ENCODE measurements around the gene COQ4.
"Not testable (repeated sequence)": the region's sequence is repeated elsewhere in the genome, so short reads cannot be mapped to it uniquely, and the experiment has no call there.

COQ4 gene

GRCh38 chr9:128322404-128323211, at the start of gene COQ4, which contains the start of gene TRUB2:
TSS of gene COQ4 (plus strand) at chr9:128322839. CDS start at chr9:128322859, 20 bp downstream.
TSS of gene TRUB2 (minus strand) at chr9:128322447. CDS start at chr9:128322408, 39 bp downstream.
- peak; percentile 95 for DNase-seq (ENCODE audit: low spot score)

GRCh38 chr9:128274245-128274644, 48.4 kb upstream of the COQ4 start:
- DNase-seq (ENCODE audit: low spot score) = no peak

DNA sequence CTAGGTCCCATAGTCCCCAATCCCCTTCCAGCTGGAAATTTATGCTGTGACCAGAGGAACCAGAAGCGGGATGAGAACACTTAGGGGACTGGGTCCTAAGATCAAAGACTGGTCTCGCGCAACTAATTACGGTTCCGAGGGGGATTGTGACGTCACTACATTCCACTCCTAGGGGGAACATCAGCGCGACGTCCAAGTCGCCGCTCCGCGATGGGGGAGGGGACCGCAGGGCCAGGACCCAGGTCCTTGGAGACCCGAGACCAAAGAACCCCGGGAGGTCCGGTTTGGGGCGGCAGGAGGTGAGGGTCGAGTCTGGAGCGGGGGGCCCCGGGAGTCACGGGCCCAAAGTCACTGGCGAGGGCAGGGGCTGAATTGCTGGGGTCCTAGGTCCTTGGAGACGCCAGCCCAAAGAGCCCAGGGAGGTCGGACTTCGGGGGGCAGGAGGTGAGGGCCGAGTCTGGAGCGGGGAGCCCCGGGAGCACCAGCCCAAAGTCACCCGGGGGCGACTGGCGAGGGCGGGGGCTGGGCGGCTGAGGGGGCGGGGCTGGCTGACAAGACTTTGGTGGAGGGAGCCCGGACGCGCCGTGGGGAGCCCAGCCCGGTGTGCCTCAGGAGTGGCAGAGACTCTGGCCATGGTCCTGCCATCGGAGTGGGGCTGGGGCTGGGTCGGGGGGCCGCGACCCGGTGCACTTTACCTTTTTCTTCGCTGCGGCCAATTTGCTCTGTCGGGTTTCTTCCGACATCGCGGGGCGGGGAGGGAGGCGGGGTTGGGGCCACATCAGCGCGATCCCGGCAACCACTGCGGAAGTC, 47.2 kb upstream of the COQ4 start, which contains the start of gene GOLGA2:
GOLGA2 (minus strand) TSS at position 810 of the 810 bp plus-strand sequence; CDS start at position 779, 31 bp downstream.
- peak; percentile 8 for DNase-seq (ENCODE audit: low spot score)

DNA sequence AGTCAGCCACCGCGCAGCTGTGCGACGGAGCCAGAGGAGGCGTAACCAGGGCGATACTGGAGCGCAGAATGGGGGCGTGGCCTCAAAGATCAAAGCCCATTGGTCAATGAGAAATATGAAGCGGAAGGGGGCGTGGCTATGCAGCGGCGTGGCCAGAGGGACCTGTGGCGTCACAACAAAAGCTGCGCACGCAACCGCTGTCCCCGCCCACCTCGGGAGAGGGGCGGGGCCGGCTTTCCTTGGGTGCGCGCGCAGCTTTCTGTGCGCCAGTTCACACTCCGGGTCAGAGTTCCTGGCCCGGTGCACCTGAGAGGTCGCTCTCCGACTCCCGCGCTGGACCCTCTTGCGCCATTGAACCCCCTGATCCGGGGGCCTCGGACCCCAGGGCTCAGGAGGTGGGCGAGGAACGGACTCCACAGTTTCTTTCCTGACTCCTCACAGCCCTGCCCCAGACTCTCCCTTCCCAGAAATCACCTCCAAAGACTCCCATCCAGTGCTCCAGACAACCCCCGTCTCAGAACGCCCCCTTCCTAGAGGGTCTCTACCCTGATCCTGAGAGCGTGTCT, 46.5 kb upstream of the COQ4 start, which contains the start of gene SWI5:
SWI5 (plus strand) TSS at position 269 of the 566 bp plus-strand sequence.
- peak; percentile 98 for DNase-seq (ENCODE audit: low spot score)

- peak; percentile 12 for DNase-seq (ENCODE audit: low spot score)
Measured at GRCh38 chr9:128276574-128277270, 45.9 kb upstream of the COQ4 start.

- DNase-seq (ENCODE audit: low spot score) = not testable (repeated sequence)
Measured at GRCh38 chr9:128279088-128280073, 43.3 kb upstream of the COQ4 start.

GRCh38 chr9:128280084-128280622, 42.5 kb upstream of the COQ4 start:
- no peak for DNase-seq (ENCODE audit: low spot score)

DNA sequence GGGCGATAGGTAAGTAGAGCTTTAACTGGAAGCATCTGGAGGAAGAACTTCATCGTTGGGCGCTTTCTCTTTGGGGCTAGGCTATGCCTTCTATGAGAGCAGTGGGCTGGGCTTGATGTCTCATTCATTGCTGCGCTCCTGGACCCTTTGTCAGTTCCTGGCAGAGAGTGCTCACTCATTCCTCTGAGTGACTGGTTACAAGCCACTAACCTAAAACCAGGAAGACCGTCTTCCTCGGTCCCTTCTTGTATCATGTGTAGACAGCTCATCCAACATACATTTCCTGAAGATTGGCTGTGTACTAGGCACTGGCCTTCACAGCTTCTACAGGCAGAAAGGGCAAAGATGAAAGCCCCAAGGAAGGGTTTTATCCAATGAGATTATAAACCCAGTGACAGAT, 40.1 kb upstream of the COQ4 start:
- DNase-seq (ENCODE audit: low spot score) = no peak

GRCh38 chr9:128285033-128285784, 37.4 kb upstream of the COQ4 start:
- no peak for DNase-seq (ENCODE audit: low spot score)

DNA sequence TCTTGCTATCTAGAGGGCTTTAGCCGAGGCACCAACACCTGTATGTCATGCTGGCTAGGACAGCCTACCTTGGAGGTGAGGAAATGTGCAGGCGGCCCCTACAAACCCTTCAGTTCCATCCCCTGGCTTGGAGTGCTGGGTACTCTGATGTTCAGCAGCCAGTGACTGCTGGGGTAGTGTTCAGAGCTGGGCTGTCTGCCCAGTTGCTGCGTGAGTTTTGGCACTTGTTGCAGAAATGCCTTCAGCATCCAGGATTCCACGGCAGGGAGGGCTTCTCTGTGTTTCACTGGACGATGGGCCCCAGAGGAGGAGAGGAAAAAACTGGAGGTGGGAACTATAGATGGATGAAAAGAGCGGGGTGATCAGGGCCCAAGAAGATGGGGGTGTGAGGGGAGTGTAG, 36.2 kb upstream of the COQ4 start:
- peak; percentile 86 for DNase-seq (ENCODE audit: low spot score)

DNA sequence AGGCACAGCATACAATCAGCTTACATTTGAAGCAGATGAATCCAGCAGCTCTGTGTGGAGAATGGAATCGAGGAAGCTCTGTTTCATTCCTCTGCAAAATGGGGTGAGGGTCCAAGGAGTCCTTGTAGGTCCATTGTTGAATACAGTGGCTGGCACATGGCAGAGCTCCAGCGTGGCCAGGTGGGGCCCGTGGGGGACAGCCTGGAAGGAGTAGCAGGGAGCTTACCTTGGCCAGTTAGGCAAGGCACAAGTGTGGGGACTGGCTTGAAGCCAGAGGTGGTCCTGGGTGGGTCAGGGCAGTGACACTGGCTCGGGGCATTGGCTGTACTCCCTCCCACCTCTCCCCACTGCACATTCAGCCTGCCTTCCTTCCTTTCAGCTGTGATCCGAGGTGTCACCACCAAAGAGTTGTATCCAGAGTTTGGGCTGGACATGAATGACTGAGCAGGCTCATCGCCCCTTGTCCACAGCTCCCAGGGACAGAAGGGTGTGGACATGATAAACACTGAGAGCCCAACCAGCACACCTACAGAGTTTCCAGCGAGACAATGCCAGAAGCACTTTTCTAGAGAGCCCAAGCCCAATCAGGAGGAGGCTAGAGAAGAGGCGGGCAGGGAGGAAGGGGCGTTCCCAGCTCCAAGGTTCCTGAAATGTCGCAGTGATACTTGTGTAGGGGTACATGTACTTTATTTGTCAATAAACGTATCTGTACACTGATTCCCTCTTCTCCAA, 34.2 kb upstream of the COQ4 start:
- DNase-seq (ENCODE audit: low spot score) = no peak

DNA sequence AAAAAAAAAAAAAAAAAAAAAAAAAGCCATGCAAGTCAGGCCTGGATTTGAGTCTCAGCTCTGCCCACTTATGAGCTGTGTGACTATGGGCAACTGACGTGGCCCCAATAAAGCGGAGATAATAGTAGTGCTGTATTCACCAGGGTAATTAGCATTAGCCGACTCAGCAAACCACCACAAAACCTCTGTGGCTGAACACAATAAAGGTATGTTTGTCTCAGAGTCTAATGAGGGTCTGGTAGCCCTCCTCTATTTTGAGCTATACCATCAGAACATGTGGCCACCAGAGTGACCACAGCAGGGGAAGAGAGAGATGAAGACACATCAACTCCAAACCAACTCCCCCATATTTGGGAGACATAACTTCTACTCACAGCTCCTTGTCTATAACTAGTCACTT, 30.6 kb upstream of the COQ4 start:
- DNase-seq (ENCODE audit: low spot score) = no peak

DNA sequence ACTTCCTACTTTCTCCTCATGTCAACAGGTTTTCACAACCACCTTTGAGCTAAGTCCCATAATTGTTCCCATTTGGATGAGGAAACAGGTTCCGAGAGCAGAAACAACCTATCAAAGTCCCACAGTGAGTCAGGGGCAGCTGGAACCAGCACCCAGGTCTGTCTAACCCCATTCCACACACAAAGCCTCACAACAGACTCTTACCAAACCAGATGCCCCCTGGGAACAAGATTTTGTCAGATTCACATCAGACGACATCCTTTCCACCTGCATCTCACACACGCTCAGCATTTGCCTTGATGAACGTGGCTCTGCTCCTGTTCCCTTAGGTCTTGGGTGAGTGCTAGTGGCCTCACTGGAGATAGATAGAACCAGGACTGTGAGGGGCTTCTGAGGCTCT, 29.5 kb upstream of the COQ4 start:
- DNase-seq (ENCODE audit: low spot score) = no peak

- no peak for DNase-seq (ENCODE audit: low spot score)
Measured at GRCh38 chr9:128294142-128294541, 28.5 kb upstream of the COQ4 start.

- DNase-seq (ENCODE audit: low spot score) = no peak
Measured at GRCh38 chr9:128296340-128297220, 26.1 kb upstream of the COQ4 start.

DNA sequence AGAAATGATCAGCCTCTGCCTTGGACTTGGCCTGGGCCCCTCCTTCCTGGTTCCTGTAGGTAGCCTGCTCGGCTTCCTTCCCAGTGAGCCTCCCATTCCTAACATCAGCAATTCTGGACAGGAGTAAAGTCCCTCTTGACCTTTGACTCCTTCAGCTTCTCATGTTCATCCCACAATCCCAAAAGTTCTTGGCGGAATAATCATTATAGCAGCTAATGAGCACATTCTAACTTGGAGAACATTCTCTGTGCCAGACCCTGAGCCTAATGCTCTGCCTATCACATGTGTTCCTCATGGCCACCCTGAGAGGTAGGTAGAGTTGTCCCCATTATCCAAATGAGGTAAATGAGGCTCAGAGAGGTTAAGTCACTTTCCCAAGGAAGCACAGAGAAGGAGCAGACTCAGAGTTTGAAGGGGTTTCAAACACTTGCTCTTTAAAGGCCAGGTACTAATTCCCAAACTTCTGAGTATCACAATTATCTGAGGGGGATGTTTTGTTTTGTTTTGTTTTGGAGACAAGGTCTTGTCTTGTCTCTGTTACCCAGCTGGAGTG, 25.3 kb upstream of the COQ4 start:
- DNase-seq (ENCODE audit: low spot score) = no peak

Measured in globus pallidus (tissue), 1 donor.